CD14-positive monocyte (primary cell): ENCODE data around the gene TRIM31. TPM values are rescaled to one million over a fixed set of nuclear protein-coding genes. Genes with fewer than 3 reads are reported as not detected.

Experiments
- DNase-seq, 3 donors: peaks; one replicate each; pipeline ENCODE4 v3.0.0-alpha.2; 2011 to 2022
- H2AFZ ChIP-seq: 2 replicates; pipeline ENCODE4 v1.6.0; 2012; ENCODE audit warnings: mild to moderate bottlenecking, low read depth, low read length, inconsistent platforms; ENCODE audit not compliant: insufficient read depth, poor library complexity, severe bottlenecking
- H3K27ac ChIP-seq, 2 donors: 1 replicate in 1 of 2; 2 replicates in 1 of 2; pipeline ENCODE4 v1.5.1; 2012 to 2013; ENCODE audit warnings: low read length in 2 of 2, control low read depth in 1 of 2, inconsistent platforms in 1 of 2, low read depth in 1 of 2, mild to moderate bottlenecking in 1 of 2
- H3K27me3 ChIP-seq, 2 donors: one replicate each; pipeline versions ENCODE4 v1.6.0 to v1.6.1; 2011 to 2013; ENCODE audit warnings: low read length in 2 of 2; ENCODE audit not compliant: control insufficient read depth in 2 of 2, insufficient read depth in 2 of 2
- H3K36me3 ChIP-seq, 2 donors: replicated peaks in 1 of 2; 1 replicate in 1 of 2; 2 replicates in 1 of 2; pipeline versions ENCODE4 v1.5.1 to v1.6.1; 2012 to 2013; ENCODE audit warnings: low read length in 2 of 2, control low read depth in 1 of 2, inconsistent platforms in 1 of 2, mild to moderate bottlenecking in 1 of 2; ENCODE audit not compliant: insufficient read depth in 2 of 2, control insufficient read depth in 1 of 2
- H3K4me1 ChIP-seq, 2 donors: 1 replicate in 1 of 2; 2 replicates in 1 of 2; pipeline versions ENCODE4 v1.5.1 to v1.6.1; 2012 to 2013; ENCODE audit warnings: low read length in 2 of 2, control low read depth in 1 of 2, inconsistent platforms in 1 of 2, mild to moderate bottlenecking in 1 of 2, moderate library complexity in 1 of 2; ENCODE audit not compliant: insufficient read depth in 2 of 2, control insufficient read depth in 1 of 2
- H3K4me2 ChIP-seq: replicated peaks from 2 replicates; pipeline ENCODE3; 2012; ENCODE audit warnings: low read length, moderate library complexity, mild to moderate bottlenecking; ENCODE audit not compliant: poor library complexity, severe bottlenecking; ENCODE audit errors: extremely low read depth
- H3K4me3 ChIP-seq, 3 experiments: fragments of 200-600 bp in 1 of 3; sonication (generic) in 1 of 3; replicated peaks in 1 of 3; 1 replicate in 2 of 3; 2 replicates in 1 of 3; pipeline ENCODE4 v1.5.1; 2011 to 2013; ENCODE audit warnings: low read length in 3 of 3, mild to moderate bottlenecking in 3 of 3, control low read depth in 2 of 3, low read depth in 2 of 3, inconsistent platforms in 1 of 3, moderate library complexity in 1 of 3
- H3K79me2 ChIP-seq: 2 replicates; pipeline ENCODE4 v1.6.0; 2012; ENCODE audit warnings: mild to moderate bottlenecking, control low read depth, inconsistent platforms, low read length, moderate library complexity; ENCODE audit not compliant: insufficient read depth
- H3K9ac ChIP-seq: 2 replicates; pipeline ENCODE4 v1.6.0; 2017; ENCODE audit warnings: low read length, mild to moderate bottlenecking; ENCODE audit not compliant: insufficient read depth, poor library complexity, severe bottlenecking
- H3K9me3 ChIP-seq, 2 donors: replicated peaks in 1 of 2; 1 replicate in 1 of 2; 2 replicates in 1 of 2; pipeline versions ENCODE4 v1.5.1 to v1.6.1; 2012 to 2013; ENCODE audit warnings: low read length in 2 of 2, control low read depth in 1 of 2; ENCODE audit not compliant: control insufficient read depth in 1 of 2, insufficient read depth in 1 of 2
- H4K20me1 ChIP-seq: 2 replicates; pipeline ENCODE4 v1.6.0; 2012; ENCODE audit warnings: mild to moderate bottlenecking, low read length, control low read depth, moderate library complexity; ENCODE audit not compliant: insufficient read depth
- H3K27ac Mint-ChIP-seq, 7 donors: one replicate each; pipeline ENCODE4 v1.8.0; 2020; ENCODE audit warnings: mild to moderate bottlenecking in 7 of 7, mixed read lengths in 7 of 7, moderate library complexity in 6 of 7, inconsistent platforms in 2 of 7
- H3K27me3 Mint-ChIP-seq, 3 donors: one replicate each; pipeline ENCODE4 v1.8.0; 2021 to 2022; ENCODE audit warnings: low read depth in 3 of 3, mild to moderate bottlenecking in 3 of 3, mixed read lengths in 3 of 3, moderate library complexity in 3 of 3, inconsistent platforms in 1 of 3
- H3K36me3 Mint-ChIP-seq, 2 donors: one replicate each; pipeline ENCODE4 v1.8.0; 2020; ENCODE audit warnings: mixed read lengths in 2 of 2, inconsistent platforms in 1 of 2, mild to moderate bottlenecking in 1 of 2
- H3K4me1 Mint-ChIP-seq: one replicate; pipeline ENCODE4 v1.8.0; 2020; ENCODE audit warnings: mild to moderate bottlenecking, mixed read lengths
- H3K4me3 Mint-ChIP-seq, 2 donors: one replicate each; pipeline ENCODE4 v1.8.0; 2020; ENCODE audit warnings: mild to moderate bottlenecking in 2 of 2, mixed read lengths in 2 of 2, moderate library complexity in 1 of 2
- H3K9me3 Mint-ChIP-seq, 7 donors: one replicate each; pipeline ENCODE4 v1.8.0; 2020 to 2022; ENCODE audit warnings: mixed read lengths in 7 of 7, mild to moderate bottlenecking in 6 of 7, moderate library complexity in 6 of 7, inconsistent platforms in 2 of 7
- CTCF ChIP-seq: fragments of 200-600 bp; IDR thresholded peaks from one replicate; pipeline ENCODE4 v1.8.0; 2022; ENCODE audit warnings: antibody characterized with exemption, mild to moderate bottlenecking
- WGBS: methylation state at CpG from one replicate; pipeline ENCODE4 v1.1.5; 2013; ENCODE audit warnings: missing lambda C conversion rate; ENCODE audit not compliant: insufficient coverage; 5-methylcytosine and 5-hydroxymethylcytosine counted together
- intact Hi-C, 2 donors: fragments of 100-400 bp; cut with micrococcal nuclease; formaldehyde crosslinking; loops; one replicate each; pipeline versions ENCODE4 v1.15.0 to v1.15.1; 2023
- polyA plus RNA-seq, 3 donors: library from polyadenylated mRNA; depleted of rRNA in 1 of 3; unstranded in 2 of 3; stranded (reverse) in 1 of 3; fragments of 300-500 nt in 2 of 3; fragments of >200 nt in 1 of 3; fragmentation: Illumina TruSeq in 2 of 3; gene quantifications; 1 replicate in 2 of 3; 2 replicates in 1 of 3; pipeline ENCODE4 v1.2.3, GENCODE V29; 2012 to 2021

Gene TRIM31
- polyA plus RNA-seq, 3 donors = not detected

GRCh38 chr6:30101444-30102413 is 11.2 kb downstream of the TRIM31 start:
- H3K36me3 Mint-ChIP-seq = peaks cover 12 to 14% of the 10 kb centered on the region in 2 donors
- peaks cover 0 to 28% (median 12%) of the 10 kb centered on the region in 7 donors for H3K9me3 Mint-ChIP-seq
- no peak for TF ChIP-seq CTCF
- H3K4me1 Mint-ChIP-seq = peaks cover 36% of the 10 kb centered on the region
- Histone ChIP-seq H3K4me3 (peak overlapping the region; percentile 29 to 77 (median 34)), H3K27ac (peak overlapping the region in 1 of 2 donors; percentile 43), H2AFZ (peak overlapping the region; percentile 93), H3K79me2 (no peaks in the 10 kb centered on the region), H3K9me3 (peaks cover 0 to 7% of the 10 kb centered on the region in 2 donors), H3K4me2 (peak overlapping the region; percentile 83), H3K27me3 (peaks cover 55 to 78% of the 10 kb centered on the region in 2 donors), H4K20me1 (no peaks in the 10 kb centered on the region), H3K4me1 (peaks cover 34 to 38% of the 10 kb centered on the region in 2 donors), H3K9ac (peak overlapping the region; percentile 53), H3K36me3 (no peaks in the 10 kb centered on the region)
- WGBS = 1% methylated on average over 40 of the region's 51 CpGs
- H3K27ac Mint-ChIP-seq = peak overlapping the region in 5 of 7 donors; percentile 43 to 80 (median 52)
- peak overlapping the region; percentile 81 to 97 for H3K4me3 Mint-ChIP-seq
- peak; percentile 62 to 78 (median 74) for DNase-seq
- H3K27me3 Mint-ChIP-seq = peaks cover 68 to 80% (median 68%) of the 10 kb centered on the region in 3 donors
- intact Hi-C loops = loop anchor here (2.0 to 5.0 kb wide), 4 partner anchors 27 to 296 kb away; partner anchors contain the start of gene PPP1R11 (in 1 of the 2)
